Measurements from ENCODE around the gene PCSK4. TPM values are rescaled to one million over a fixed set of nuclear protein-coding genes. Genes with fewer than 3 reads are reported as not detected.
"Not testable (repeated sequence)": the region's sequence is repeated elsewhere in the genome, so short reads cannot be mapped to it uniquely, and the experiment has no call there.

Gene PCSK4
- total RNA-seq, 1 donor from 2014 or later = 1.5 TPM

DNA sequence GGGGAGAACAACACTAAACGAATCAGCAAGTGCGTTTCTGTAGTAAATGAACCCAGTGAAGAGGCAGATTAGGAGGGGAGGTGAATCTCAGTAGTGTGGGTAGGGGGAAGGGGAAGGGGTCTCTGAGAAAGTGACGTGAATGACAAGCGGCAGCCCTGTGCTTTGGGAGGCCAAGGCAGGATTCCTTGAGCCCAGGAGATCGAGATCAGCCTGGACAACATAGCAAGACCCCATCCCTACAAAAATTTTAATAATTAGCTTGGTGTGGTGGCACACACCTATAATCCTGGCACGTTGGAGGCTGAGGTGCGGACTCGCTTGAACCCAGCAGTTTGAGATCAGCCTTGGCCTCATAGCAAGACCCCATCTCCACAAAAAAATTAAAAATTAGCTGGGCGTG, 41.9 kb upstream of the PCSK4 start:
- TF ChIP-seq, protein P1, sequence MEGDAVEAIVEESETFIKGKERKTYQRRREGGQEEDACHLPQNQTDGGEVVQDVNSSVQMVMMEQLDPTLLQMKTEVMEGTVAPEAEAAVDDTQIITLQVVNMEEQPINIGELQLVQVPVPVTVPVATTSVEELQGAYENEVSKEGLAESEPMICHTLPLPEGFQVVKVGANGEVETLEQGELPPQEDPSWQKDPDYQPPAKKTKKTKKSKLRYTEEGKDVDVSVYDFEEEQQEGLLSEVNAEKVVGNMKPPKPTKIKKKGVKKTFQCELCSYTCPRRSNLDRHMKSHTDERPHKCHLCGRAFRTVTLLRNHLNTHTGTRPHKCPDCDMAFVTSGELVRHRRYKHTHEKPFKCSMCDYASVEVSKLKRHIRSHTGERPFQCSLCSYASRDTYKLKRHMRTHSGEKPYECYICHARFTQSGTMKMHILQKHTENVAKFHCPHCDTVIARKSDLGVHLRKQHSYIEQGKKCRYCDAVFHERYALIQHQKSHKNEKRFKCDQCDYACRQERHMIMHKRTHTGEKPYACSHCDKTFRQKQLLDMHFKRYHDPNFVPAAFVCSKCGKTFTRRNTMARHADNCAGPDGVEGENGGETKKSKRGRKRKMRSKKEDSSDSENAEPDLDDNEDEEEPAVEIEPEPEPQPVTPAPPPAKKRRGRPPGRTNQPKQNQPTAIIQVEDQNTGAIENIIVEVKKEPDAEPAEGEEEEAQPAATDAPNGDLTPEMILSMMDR (IDR thresholded peaks at IDR 0.05) = no peak
- peaks cover 3% of the 10 kb centered on the region for H3K27me3 ChIP-seq
- no peak overlapping the region for H3K27ac ChIP-seq
- no peaks in the 10 kb centered on the region for H3K4me1 ChIP-seq
- DNase-seq (ENCODE audit: low spot score in 2 of 2) = no peak
- H3K4me3 ChIP-seq = no peak overlapping the region
- H3K9me3 ChIP-seq = no peaks in the 10 kb centered on the region
- no peaks in the 10 kb centered on the region for H3K36me3 ChIP-seq
- intact Hi-C loops (cut with DNase I) = no loop called here

DNA sequence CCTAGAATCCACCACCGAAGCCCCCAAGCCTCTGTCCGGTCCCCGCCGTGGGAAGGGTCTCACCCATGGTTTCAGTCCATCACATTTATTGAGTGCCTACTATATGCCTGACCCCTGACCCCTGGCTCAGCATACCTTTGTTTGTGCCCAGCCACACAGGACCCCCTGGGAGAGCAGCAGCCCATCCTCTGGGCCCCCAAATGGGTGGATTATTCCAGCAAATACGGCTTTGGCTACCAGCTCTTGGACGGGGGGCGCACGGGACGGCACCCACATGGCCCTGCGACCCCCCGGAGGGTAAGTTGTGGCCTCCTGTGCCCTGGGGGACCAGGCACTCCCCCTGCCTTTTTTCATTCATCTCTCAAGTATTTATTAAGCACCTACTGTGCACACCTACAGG, 41.4 kb upstream of the PCSK4 start:
- no peak overlapping the region for H3K4me3 ChIP-seq
- H3K4me1 ChIP-seq = no peaks in the 10 kb centered on the region
- H3K36me3 ChIP-seq = no peaks in the 10 kb centered on the region
- no peaks in the 10 kb centered on the region for H3K9me3 ChIP-seq
- peaks cover 3% of the 10 kb centered on the region for H3K27me3 ChIP-seq
- H3K27ac ChIP-seq = no peak overlapping the region
- no peak for DNase-seq (ENCODE audit: low spot score in 2 of 2)
- TF ChIP-seq, protein P1 (IDR thresholded peaks at IDR 0.05) = no peak
- intact Hi-C loops (cut with DNase I) = no loop called here

DNA sequence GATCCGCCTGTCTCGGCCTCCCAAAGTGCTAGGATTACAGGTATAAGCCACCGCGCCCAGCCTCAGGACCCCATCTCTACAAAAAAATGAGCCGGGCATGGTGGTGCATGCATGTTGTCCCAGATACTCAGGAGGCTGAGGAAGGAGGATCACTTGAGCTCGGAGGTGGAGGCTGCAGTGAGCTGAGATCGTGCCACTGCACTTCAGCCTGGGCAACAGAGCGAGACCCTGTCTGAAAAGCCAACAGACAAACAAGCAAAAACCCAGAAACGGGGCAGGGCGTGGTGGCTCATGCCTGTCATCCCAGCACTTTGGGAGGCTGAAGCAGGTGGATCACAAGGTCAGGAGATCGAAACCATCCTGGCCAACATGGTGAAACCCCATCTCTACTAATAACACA, 40.7 kb upstream of the PCSK4 start:
- H3K9me3 ChIP-seq; H3K4me1 ChIP-seq; H3K27ac ChIP-seq; H3K36me3 ChIP-seq; H3K4me3 ChIP-seq; DNase-seq (ENCODE audit: low spot score in 2 of 2): not testable (repeated sequence)
- intact Hi-C loops (cut with DNase I) = loop anchor here (1.0 kb wide), 1 partner anchor 11 kb away; no protein-coding TSS in a partner anchor
- H3K27me3 ChIP-seq = peaks cover 10% of the 10 kb centered on the region

DNA sequence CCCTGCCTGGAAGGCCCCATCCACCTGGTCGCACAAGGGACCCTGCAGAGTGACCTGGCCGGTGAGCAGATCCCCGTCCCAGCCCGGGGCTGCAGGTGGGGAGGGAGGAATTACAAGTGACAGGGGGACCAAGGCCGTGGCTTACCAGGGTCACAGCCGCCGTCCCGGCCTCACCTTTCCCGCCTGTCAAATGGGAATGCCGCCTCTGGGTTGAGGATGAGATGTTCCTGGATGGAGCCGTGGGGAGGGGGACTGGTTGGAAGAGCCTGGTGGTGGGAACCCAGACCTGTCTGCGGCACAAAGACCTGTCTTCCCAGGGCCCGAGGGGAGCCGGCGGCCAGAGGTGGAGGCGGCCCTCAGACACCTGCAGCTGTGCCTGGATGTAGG, 39.3 kb upstream of the PCSK4 start:
- no peaks in the 10 kb centered on the region for H3K36me3 ChIP-seq
- peaks cover 17% of the 10 kb centered on the region for H3K27me3 ChIP-seq
- TF ChIP-seq, protein P1 (IDR thresholded peaks at IDR 0.05) = no peak
- no peak overlapping the region for H3K4me3 ChIP-seq
- intact Hi-C loops (cut with DNase I) = no loop called here
- no peaks in the 10 kb centered on the region for H3K9me3 ChIP-seq
- no peak overlapping the region for H3K27ac ChIP-seq
- DNase-seq (ENCODE audit: low spot score in 2 of 2) = no peak
- H3K4me1 ChIP-seq = no peaks in the 10 kb centered on the region

DNA sequence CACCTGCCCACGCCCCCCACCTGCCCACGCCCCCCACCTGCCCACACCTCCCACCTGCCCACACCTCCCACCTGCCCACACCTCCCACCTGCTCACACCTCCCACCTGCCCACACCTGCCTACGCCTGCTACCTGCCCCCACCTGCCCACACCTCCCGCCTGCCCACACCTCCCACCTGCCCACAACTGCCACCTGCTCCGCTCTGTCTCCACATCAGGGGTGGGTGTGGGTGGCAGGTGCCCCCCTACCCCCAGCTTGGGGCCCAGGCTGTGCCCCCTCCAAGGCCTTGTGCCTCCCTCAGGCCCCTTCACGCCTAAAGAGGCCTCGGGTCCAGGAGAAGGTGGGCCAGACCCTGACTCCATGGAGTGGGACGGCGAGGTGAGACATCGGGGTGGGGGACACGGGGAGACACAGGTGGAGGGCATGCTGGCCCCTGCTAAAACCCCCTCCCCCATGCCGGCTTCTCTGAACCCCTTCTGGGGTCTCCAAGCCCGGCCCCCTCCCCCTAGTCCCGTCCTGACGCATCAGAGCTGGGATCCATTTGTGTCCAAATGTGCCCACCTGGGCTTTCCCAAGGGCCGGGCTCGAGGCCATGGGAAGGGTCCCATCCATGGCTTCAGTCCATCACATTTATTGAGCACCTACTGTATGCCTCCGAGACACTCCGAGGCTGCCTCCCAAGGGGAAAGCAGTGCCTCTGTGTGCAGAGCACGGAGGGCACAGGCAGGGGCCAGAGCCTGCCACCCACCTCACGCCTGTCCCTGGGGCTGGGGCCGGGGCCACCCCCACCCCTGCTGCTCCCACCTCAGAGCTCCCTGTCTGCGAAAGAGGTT, 38.7 kb upstream of the PCSK4 start:
- H3K36me3 ChIP-seq = no peaks in the 10 kb centered on the region
- H3K4me1 ChIP-seq = no peaks in the 10 kb centered on the region
- no peaks in the 10 kb centered on the region for H3K9me3 ChIP-seq
- intact Hi-C loops (cut with DNase I) = no loop called here
- no peak overlapping the region for H3K27ac ChIP-seq
- TF ChIP-seq, protein P1 (IDR thresholded peaks at IDR 0.05) = no peak
- H3K4me3 ChIP-seq = no peak overlapping the region
- DNase-seq (ENCODE audit: low spot score in 2 of 2) = no peak
- peaks cover 17% of the 10 kb centered on the region for H3K27me3 ChIP-seq

DNA sequence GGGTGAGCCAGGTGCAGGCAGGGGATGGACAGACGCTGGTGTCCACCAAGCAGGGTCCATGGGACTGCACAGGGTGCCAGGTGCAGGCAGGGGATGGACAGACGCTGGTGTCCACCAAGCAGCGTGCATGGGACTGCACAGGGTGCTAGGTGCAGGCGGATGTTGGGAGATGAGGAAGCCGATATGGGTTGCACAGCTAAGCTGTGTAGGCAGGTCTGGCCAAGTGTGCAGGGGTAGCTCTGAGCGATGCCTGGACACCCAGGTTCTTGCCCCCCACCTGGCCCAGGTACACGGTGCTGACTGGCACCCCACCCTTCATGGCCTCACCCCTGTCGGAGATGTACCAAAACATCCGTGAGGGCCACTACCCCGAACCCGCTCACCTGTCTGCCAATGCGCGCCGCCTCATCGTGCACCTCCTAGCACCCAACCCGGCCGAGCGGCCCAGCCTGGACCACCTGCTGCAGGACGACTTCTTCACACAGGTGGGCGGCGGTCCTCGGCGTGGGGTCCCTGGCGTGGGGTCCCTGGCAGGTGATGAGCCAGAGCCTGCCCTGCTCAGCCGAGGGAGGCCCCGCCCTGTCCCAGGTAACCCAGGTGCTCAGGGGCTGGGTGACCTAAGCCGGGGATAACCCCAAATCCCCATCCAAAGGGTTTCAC, 37.6 kb upstream of the PCSK4 start:
- intact Hi-C loops (cut with DNase I) = no loop called here
- H3K27ac ChIP-seq = no peak overlapping the region
- no peaks in the 10 kb centered on the region for H3K36me3 ChIP-seq
- no peaks in the 10 kb centered on the region for H3K4me1 ChIP-seq
- no peak overlapping the region for H3K4me3 ChIP-seq
- TF ChIP-seq, protein P1 (IDR thresholded peaks at IDR 0.05) = no peak
- no peaks in the 10 kb centered on the region for H3K9me3 ChIP-seq
- DNase-seq (ENCODE audit: low spot score in 2 of 2) = no peak
- peaks cover 17% of the 10 kb centered on the region for H3K27me3 ChIP-seq

All from ascending aorta (tissue), 2 donors.